ENCODE results near the gene MPIG6B. TPM values are rescaled to one million over a fixed set of nuclear protein-coding genes. Genes with fewer than 3 reads are reported as not detected.
A peak's percentile ranks its signal among the peaks of the same experiment; 100 is the strongest.

MPIG6B gene
- total and polyA plus RNA-seq, 8 donors, result 1.2 to 3.5 (median 2.8) TPM

GRCh38 chr6:31717499-31718222 is 5.5 kb upstream of the MPIG6B start:
- Histone ChIP-seq H3K4me1 (no peaks in the 10 kb centered on the region), H3K36me3 (no peaks in the 10 kb centered on the region), H3K27me3 (no peaks in the 10 kb centered on the region), H3K27ac (no peak overlapping the region), H3K4me3 (no peak overlapping the region), H3K9me3 (no peaks in the 10 kb centered on the region)
- intact Hi-C loops (cut with DNase I), result no loop called here
- ATAC-seq (peak; percentile 25), DNase-seq (no peak)
- TF ChIP-seq CTCF (IDR thresholded peaks at IDR 0.05), result no peak

GRCh38 chr6:31718265-31718664 is 4.9 kb upstream of the MPIG6B start:
- no peak overlapping the region for H3K4me3 ChIP-seq
- TF ChIP-seq CTCF (IDR thresholded peaks at IDR 0.05), result no peak
- H3K27me3 ChIP-seq, result no peaks in the 10 kb centered on the region
- H3K9me3 ChIP-seq, result no peaks in the 10 kb centered on the region
- H3K4me1 ChIP-seq, result no peaks in the 10 kb centered on the region
- DNase-seq (peak in 1 of 4 donors; percentile 69), ATAC-seq (peak; percentile 88)
- no peak overlapping the region for H3K27ac ChIP-seq
- H3K36me3 ChIP-seq, result no peaks in the 10 kb centered on the region
- intact Hi-C loops (cut with DNase I), result no loop called here

GRCh38 chr6:31719001-31719400 is 4.2 kb upstream of the MPIG6B start:
- ATAC-seq (no peak), DNase-seq (no peak)
- Histone ChIP-seq H3K4me3 (no peak overlapping the region), H3K36me3 (no peaks in the 10 kb centered on the region), H3K9me3 (no peaks in the 10 kb centered on the region), H3K27me3 (no peaks in the 10 kb centered on the region), H3K4me1 (no peaks in the 10 kb centered on the region), H3K27ac (peak overlapping the region in 1 of 2 donors; percentile 33)
- no peak for TF ChIP-seq CTCF (IDR thresholded peaks at IDR 0.05)
- intact Hi-C loops (cut with DNase I), result no loop called here

- Histone ChIP-seq H3K4me1 (no peaks in the 10 kb centered on the region), H3K9me3 (no peaks in the 10 kb centered on the region), H3K36me3 (peaks cover 0 to 6% of the 10 kb centered on the region in 2 donors), H3K4me3 (no peak overlapping the region), H3K27me3 (no peaks in the 10 kb centered on the region), H3K27ac (no peak overlapping the region)
- no peak for TF ChIP-seq CTCF (IDR thresholded peaks at IDR 0.05)
- ATAC-seq (no peak), DNase-seq (no peak)
- intact Hi-C loops (cut with DNase I), result no loop called here
These were observed 2.9 kb upstream of the MPIG6B start for GRCh38 chr6:31720196-31720770.

- intact Hi-C loops (cut with DNase I), result no loop called here
These were observed 1.7 kb upstream of the MPIG6B start, which contains the start of gene LY6G6C for GRCh38 chr6:31721351-31722020. Gene LY6G6C (minus strand): TSS chr6:31721746. CDS start chr6:31721679, 67 bp downstream.

More at GRCh38 chr6:31721351-31722020, 1.7 kb upstream of the MPIG6B start, which contains the start of gene LY6G6C:
- H3K4me1 ChIP-seq, result peaks cover 5 to 12% of the 10 kb centered on the region in 2 donors
- DNase-seq, result no peak
- no peaks in the 10 kb centered on the region for H3K9me3 ChIP-seq
- no peak within 1 kb of the TSS for H3K27ac ChIP-seq
- no peaks in the 10 kb centered on the region for H3K27me3 ChIP-seq
- TF ChIP-seq CTCF (IDR thresholded peaks at IDR 0.05), result no peak
- no peak within 1 kb of the TSS for H3K4me3 ChIP-seq
- no peak for ATAC-seq
- peaks cover 0 to 18% of the 10 kb centered on the region in 2 donors for H3K36me3 ChIP-seq

Measured in left lung (tissue), 10 donors.